HG03565 (cell line): ENCODE data around the gene ALDH7A1.
"Not testable (repeated sequence)": the region's sequence is repeated elsewhere in the genome, so short reads cannot be mapped to it uniquely, and the experiment has no call there.

Experiments
- ATAC-seq: cut with Tn5 transposase; IDR thresholded peaks from one replicate; pipeline ENCODE4 v1.9.1; 2021; ENCODE audit warnings: mild to moderate bottlenecking, moderate library complexity; ENCODE audit not compliant: unreplicated experiment

Gene ALDH7A1

GRCh38 chr5:126536874-126537273 lies 58.1 kb downstream of the ALDH7A1 start:
- ATAC-seq, result no peak

GRCh38 chr5:126535856-126536545 lies 59.0 kb downstream of the ALDH7A1 start:
- no peak for ATAC-seq

DNA sequence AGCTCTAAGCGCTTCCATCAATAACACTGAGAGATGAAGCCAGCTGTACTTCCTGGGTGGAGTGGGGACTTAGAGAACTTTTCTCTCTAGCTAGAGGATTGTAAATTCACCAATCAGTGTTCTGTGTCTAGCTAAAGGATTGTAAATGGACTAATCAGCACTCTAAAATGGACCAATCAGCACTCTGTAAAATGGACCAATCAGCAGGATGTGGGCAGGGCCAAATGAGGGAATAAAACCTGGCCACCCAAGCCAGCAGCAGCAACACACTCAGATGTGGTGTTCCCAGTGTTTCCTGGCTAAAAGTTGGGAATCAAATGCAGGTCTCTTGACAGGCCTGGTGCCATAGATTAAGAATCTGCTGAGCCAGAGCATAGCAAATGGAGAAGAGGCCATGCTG lies 60.5 kb downstream of the ALDH7A1 start:
- no peak for ATAC-seq

- ATAC-seq, result no peak
Observed at GRCh38 chr5:126531543-126532120, 63.4 kb downstream of the ALDH7A1 start.

GRCh38 chr5:126527892-126528291 lies 67.1 kb downstream of the ALDH7A1 start:
- ATAC-seq, result no peak

DNA sequence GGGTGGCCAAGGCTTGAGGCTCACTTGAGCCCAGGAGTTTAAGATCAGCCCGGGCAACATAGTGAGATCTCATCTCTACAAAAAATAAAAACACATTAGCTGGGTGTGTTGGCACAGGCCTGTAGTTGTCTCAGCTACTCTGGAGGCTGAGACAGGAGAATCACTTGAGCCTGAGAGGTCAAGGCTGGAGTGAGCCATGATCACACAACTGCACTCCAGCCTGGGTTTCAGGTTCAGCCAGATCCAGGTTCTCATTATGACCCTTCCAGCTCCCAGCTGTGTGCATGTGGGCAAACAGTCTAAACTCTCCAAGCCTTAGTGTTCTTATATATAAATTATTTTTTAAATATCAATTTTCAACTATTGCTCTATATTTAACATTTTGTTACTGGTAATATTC lies 67.9 kb downstream of the ALDH7A1 start:
- ATAC-seq, result no peak

- no peak for ATAC-seq
Observed at GRCh38 chr5:126526493-126526892, 68.5 kb downstream of the ALDH7A1 start.

GRCh38 chr5:126525630-126526245 lies 69.3 kb downstream of the ALDH7A1 start:
- ATAC-seq, result no peak

GRCh38 chr5:126523818-126524510 lies 71.1 kb downstream of the ALDH7A1 start:
- no peak for ATAC-seq

DNA sequence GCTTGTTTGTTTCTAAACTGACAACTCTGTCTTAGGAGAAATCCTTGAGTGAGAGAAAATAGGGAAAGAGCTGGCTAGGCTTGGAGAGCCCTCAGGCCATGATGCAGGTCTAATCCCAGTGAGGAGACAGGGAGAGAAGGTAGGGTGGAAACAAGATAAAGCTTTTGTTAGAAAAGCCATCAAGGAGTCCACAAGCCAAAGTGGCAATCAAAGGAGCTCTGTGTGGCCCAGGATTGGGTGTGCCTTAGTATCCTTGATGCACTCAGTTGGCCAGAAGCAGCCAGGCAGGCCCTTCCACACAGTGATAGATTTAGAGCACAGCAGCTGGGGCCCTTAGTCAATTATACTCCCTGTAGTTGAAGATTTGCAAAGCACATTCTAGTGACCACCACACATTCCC lies 73.9 kb downstream of the ALDH7A1 start:
- ATAC-seq, result no peak

DNA sequence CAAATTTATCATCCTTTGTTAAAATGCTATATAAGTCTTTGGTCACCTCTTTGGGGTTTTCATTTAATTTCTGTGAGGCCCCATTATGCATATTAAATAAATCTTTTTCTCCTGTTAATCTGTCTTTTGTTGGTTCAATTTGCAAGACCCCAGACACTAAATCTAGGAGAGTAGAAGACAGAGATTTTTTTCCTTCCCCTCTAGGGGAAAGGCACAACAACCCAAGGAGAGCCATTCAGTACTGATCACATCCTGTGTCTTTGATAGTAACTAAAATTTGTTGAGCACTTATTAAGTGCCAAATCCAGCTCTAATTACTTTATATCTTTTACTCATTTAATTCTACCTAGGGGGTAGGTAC lies 74.4 kb downstream of the ALDH7A1 start:
- ATAC-seq, result no peak

- ATAC-seq, result no peak
Observed at GRCh38 chr5:126519637-126520592, 75.1 kb downstream of the ALDH7A1 start.

DNA sequence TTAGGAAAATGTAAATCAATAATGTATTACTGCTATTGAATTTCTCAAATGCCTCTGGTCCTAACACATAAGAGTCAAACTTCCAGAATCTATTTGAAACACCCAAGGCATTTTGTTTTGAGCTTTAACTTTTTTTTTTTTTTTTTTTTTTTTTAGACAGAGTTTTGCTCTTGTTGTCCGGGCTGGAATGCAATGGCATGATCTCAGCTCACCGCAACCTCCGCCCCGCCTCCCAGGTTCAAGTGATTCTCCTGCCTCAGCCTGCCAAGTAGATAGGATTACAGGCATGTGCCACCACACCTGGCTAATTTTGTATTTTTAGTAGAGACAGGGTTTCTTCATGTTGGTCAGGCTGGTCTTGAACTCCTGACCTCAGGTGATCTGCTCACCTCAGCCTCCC lies 75.8 kb downstream of the ALDH7A1 start:
- ATAC-seq, result not testable (repeated sequence)

DNA sequence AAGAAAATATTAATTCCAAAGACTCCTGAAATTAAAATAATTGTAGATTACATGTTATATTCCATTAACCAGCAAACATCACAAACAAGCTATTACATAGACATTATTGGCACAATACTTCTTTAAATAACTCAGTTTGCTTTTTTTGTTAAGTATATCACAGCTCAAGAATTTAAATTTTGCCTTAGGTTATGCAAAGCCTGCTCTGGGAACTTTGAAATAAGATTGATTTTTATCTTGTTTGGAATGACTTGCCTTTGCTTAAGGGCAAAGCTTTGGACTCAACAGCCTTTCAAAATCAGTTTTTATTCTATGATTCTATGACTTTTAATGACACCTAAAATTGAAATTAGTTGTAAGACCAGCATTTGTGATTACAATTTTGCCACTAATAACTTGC lies 78.2 kb downstream of the ALDH7A1 start:
- no peak for ATAC-seq

DNA sequence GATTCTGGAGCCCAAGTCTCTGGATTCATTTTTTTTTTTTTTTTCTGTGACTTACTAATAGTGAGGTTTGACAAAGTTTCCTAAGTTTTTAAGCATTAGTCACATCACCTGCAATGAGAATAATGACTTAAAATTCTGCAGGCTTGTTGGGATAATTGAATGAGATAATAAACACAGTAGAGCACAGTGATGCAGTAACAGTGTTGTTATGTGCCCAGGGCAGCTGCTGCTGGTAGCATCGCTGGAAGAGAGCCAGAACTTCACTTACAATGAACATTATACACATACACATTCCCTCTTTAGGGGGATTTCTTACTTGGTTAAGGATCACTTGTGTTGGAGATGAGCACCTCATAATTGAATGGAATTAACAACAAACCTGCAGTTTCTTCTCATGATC lies 78.9 kb downstream of the ALDH7A1 start:
- ATAC-seq, result no peak

DNA sequence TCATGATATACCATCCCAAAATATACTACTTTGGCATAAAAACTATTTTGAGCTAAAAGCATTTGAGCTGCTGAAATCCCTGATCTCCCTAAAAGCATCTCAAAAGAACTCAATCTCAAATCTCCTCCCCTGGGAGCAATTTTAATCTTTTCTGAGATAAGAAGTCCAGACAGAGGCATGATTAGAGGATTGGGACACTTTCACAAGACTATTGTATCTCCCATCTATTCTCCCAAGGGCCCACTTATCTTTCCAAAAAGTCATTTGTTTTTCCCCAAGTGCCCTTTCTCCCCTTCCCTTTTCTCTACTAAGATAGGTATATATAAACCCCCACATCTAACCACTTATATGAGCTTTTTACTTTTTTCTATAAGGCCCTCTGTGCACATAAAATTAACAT lies 79.7 kb downstream of the ALDH7A1 start:
- no peak for ATAC-seq

DNA sequence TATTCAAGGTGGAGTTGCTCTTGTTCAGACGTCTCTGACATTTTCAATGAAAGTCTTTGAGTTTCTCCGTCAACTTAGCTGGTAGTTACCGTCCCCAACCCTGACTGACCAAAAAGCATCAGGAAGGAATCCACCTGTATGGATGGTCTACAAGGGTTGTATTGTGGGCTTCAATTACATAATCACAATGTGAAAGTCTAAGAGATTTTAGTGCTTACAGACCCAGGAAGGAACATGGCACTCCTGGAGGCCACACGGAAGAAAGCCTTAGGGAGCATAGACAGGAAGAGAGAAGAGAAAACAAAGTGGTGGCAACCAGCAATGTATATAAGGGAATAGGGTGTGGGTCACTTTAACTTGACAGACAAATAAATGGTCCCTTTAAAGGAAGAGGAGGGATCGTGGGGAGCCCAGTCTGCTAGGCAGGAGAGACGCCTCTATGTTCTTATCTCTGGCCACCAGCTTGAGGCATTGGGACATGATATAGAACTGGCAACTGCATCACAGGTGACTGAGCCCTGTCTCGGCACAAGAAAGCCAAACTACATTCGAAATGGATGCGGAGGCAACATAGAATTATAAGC lies 80.4 kb downstream of the ALDH7A1 start:
- ATAC-seq, result no peak

DNA sequence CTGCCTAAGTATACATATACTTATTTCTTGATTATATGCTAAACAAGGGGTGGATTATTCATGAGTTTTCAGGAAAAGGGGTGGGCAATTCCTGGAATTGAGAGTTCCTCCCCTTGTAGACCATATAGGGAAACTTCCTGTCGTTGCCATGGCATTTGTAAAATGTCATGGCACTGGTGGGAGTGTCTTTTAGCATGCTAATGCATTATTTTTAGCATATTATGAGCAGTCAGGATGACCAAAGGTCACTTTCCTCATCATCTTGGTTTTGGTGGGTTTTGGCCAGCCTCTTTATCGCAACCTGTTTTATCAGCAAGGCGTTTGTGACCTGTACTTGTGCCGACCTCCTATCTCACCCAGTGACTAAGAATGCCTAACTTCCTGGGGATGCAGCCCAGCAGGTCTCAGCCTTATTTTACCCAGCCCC lies 80.9 kb downstream of the ALDH7A1 start:
- no peak for ATAC-seq

DNA sequence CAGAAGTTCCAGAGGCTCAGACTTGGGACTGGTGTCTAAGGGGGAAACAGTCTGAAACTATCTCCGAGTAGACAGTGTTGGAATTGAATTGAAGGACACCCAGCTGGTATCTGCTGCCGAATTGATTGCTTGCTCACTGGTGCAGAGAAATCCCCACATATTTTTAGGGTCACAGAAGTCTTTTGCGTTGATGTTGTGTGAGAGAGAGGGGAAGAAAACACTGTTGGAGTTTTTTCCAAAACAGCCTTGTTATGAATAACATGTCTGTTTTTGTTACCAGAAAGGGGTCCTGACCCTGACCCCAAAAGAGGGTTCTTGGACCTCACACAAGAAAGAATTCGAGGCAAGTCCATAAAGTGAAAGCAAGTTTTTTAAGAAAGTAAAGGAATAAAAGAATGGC lies 81.3 kb downstream of the ALDH7A1 start:
- ATAC-seq, result no peak

DNA sequence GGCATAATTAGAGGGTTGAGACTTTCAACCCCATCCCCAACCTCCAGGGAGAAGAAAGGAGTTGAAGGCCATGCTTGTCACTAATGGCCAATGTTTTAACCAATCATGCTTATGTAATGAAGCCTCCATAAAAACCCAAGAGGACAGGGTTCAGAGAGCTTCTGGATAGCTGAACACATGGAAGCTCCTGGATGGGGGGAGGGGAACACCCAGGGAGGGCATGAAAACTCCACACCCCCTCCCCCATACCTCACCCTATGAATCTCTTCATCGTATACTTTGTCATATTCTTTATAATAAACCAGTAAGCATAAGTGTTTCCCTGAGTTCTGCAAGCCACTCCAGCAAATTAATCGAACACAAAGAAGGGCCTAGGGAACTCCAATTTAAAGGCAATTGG lies 81.7 kb downstream of the ALDH7A1 start:
- no peak for ATAC-seq
